Measurements from ENCODE around the gene LRRC7.

DNA sequence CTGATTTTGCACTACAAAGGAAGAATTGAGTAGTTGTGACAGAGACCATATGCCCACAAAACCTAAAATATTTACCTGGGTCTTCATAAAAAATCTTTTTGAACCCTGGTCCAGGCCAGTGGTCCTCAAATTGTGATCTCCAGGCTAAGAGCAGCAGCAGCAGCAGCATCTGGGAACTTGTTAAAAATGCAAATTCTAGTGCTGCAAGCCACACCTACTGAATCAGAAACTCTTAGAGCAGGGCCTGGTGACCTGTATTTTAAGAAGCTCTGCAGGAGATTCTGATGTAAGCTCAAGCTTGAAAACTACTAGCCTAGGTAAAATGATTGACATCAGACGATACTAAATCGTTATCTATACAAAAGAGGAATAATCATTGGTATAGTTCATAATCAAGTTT lies 112.2 kb downstream of the LRRC7 start:
- TF ChIP-seq EZH2 (IDR thresholded peaks at IDR 0.05; ENCODE audit: borderline replicate concordance, low read length) = no peak
- TF ChIP-seq, protein P1, sequence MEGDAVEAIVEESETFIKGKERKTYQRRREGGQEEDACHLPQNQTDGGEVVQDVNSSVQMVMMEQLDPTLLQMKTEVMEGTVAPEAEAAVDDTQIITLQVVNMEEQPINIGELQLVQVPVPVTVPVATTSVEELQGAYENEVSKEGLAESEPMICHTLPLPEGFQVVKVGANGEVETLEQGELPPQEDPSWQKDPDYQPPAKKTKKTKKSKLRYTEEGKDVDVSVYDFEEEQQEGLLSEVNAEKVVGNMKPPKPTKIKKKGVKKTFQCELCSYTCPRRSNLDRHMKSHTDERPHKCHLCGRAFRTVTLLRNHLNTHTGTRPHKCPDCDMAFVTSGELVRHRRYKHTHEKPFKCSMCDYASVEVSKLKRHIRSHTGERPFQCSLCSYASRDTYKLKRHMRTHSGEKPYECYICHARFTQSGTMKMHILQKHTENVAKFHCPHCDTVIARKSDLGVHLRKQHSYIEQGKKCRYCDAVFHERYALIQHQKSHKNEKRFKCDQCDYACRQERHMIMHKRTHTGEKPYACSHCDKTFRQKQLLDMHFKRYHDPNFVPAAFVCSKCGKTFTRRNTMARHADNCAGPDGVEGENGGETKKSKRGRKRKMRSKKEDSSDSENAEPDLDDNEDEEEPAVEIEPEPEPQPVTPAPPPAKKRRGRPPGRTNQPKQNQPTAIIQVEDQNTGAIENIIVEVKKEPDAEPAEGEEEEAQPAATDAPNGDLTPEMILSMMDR (IDR thresholded peaks at IDR 0.05; ENCODE audit: low read length) = no peak
